ENCODE results near the gene TIMMDC1.

The TIMMDC1 gene

GRCh38 chr3:119485563-119485962 is 12.8 kb upstream of the TIMMDC1 start:
- no peak overlapping the region for H3K4me3 ChIP-seq (ENCODE audit: low read depth, low read length)
- H3K36me3 ChIP-seq (ENCODE audit: control insufficient read depth in 2 of 2, insufficient read depth in 1 of 2, low read length in 2 of 2) = peaks cover 0 to 36% of the 10 kb centered on the region in 2 experiments; a peak in 2 of 3 replicates
- no peaks in the 10 kb centered on the region for H3K9me3 ChIP-seq (ENCODE audit: control insufficient read depth, insufficient read depth, low read depth, low read length)
- POLR2A ChIA-PET = interaction anchor here (0.5 kb wide), 1 partner anchor 32 kb away, joined by 3 read pairs; no protein-coding TSS in a partner anchor
- TF ChIP-seq ZNF473 (tag by site-specific recombination; IDR thresholded peaks at IDR 0.05) (no peak), ZNF529 (tag by site-specific recombination; IDR thresholded peaks at IDR 0.05; ENCODE audit: insufficient replicate concordance) (no peak), PATZ1 (tag by site-specific recombination; IDR thresholded peaks at IDR 0.05) (no peak), ZNF449 (tag by site-specific recombination; IDR thresholded peaks at IDR 0.05) (no peak), ZSCAN23 (tag by site-specific recombination; IDR thresholded peaks at IDR 0.05) (no peak), ZBTB17 (tag by site-specific recombination; IDR thresholded peaks at IDR 0.05) (no peak), IKZF3 (tag by site-specific recombination; IDR thresholded peaks at IDR 0.05) (no peak)
- TF ChIP-seq, protein P1, sequence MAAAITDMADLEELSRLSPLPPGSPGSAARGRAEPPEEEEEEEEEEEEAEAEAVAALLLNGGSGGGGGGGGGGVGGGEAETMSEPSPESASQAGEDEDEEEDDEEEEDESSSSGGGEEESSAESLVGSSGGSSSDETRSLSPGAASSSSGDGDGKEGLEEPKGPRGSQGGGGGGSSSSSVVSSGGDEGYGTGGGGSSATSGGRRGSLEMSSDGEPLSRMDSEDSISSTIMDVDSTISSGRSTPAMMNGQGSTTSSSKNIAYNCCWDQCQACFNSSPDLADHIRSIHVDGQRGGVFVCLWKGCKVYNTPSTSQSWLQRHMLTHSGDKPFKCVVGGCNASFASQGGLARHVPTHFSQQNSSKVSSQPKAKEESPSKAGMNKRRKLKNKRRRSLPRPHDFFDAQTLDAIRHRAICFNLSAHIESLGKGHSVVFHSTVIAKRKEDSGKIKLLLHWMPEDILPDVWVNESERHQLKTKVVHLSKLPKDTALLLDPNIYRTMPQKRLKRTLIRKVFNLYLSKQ (tag by site-specific recombination; IDR thresholded peaks at IDR 0.05; ENCODE audit: borderline replicate concordance) = no peak
- CTCF ChIA-PET = no interaction called here
- H3K4me1 ChIP-seq (ENCODE audit: control insufficient read depth, insufficient read depth, low read length) = no peaks in the 10 kb centered on the region
- no peak overlapping the region for H3K27ac ChIP-seq (ENCODE audit: extremely low read depth, low read depth, low read length)

GRCh38 chr3:119490153-119490552 is 8.2 kb upstream of the TIMMDC1 start:
- CTCF ChIA-PET = interaction anchor here (0.7 kb wide), 3 partner anchors 35 to 1920 kb away, joined by 3 read pairs; no protein-coding TSS in a partner anchor
- no peak overlapping the region for H3K4me3 ChIP-seq (ENCODE audit: low read depth, low read length)
- TF ChIP-seq, protein P2, sequence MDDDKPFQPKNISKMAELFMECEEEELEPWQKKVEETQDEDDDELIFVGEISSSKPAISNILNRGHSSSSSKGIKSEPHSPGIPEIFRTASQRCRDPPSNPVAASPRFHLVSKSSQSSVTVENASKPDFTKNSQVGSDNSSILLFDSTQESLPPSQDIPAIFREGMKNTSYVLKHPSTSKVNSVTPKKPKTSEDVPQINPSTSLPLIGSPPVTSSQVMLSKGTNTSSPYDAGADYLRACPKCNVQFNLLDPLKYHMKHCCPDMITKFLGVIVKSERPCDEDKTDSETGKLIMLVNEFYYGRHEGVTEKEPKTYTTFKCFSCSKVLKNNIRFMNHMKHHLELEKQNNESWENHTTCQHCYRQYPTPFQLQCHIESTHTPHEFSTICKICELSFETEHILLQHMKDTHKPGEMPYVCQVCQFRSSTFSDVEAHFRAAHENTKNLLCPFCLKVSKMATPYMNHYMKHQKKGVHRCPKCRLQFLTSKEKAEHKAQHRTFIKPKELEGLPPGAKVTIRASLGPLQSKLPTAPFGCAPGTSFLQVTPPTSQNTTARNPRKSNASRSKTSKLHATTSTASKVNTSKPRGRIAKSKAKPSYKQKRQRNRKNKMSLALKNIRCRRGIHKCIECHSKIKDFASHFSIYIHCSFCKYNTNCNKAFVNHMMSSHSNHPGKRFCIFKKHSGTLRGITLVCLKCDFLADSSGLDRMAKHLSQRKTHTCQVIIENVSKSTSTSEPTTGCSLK (tag by site-specific recombination; IDR thresholded peaks at IDR 0.05) = no peak
- TF ChIP-seq, protein P3, sequence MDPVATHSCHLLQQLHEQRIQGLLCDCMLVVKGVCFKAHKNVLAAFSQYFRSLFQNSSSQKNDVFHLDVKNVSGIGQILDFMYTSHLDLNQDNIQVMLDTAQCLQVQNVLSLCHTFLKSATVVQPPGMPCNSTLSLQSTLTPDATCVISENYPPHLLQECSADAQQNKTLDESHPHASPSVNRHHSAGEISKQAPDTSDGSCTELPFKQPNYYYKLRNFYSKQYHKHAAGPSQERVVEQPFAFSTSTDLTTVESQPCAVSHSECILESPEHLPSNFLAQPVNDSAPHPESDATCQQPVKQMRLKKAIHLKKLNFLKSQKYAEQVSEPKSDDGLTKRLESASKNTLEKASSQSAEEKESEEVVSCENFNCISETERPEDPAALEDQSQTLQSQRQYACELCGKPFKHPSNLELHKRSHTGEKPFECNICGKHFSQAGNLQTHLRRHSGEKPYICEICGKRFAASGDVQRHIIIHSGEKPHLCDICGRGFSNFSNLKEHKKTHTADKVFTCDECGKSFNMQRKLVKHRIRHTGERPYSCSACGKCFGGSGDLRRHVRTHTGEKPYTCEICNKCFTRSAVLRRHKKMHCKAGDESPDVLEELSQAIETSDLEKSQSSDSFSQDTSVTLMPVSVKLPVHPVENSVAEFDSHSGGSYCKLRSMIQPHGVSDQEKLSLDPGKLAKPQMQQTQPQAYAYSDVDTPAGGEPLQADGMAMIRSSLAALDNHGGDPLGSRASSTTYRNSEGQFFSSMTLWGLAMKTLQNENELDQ (tag by site-specific recombination; IDR thresholded peaks at IDR 0.05; ENCODE audit: low read depth) = no peak
- no peaks in the 10 kb centered on the region for H3K9me3 ChIP-seq (ENCODE audit: control insufficient read depth, insufficient read depth, low read depth, low read length)
- H3K36me3 ChIP-seq (ENCODE audit: control insufficient read depth in 2 of 2, insufficient read depth in 1 of 2, low read length in 2 of 2) = peaks cover 0 to 43% of the 10 kb centered on the region in 2 experiments; a peak in 2 of 3 replicates
- H3K4me1 ChIP-seq (ENCODE audit: control insufficient read depth, insufficient read depth, low read length) = no peaks in the 10 kb centered on the region
- POLR2A ChIA-PET = interaction anchor here (0.8 kb wide), 1 partner anchor 22 kb away, joined by 3 read pairs; no protein-coding TSS in a partner anchor
- no peak overlapping the region for H3K27ac ChIP-seq (ENCODE audit: extremely low read depth, low read depth, low read length)

GRCh38 chr3:119492128-119492527 is 6.2 kb upstream of the TIMMDC1 start:
- H3K36me3 ChIP-seq (ENCODE audit: control insufficient read depth in 2 of 2, insufficient read depth in 1 of 2, low read length in 2 of 2) = peaks cover 0 to 24% of the 10 kb centered on the region in 2 experiments; a peak in 2 of 3 replicates
- no peaks in the 10 kb centered on the region for H3K9me3 ChIP-seq (ENCODE audit: control insufficient read depth, insufficient read depth, low read depth, low read length)
- TF ChIP-seq ZFHX2 (tag by site-specific recombination; conservative IDR thresholded peaks at IDR 0.05) (no peak), ZNF354C (tag by site-specific recombination; IDR thresholded peaks at IDR 0.05; ENCODE audit: borderline replicate concordance, low read depth) (no peak)
- CTCF ChIA-PET = no interaction called here
- POLR2A ChIA-PET = no interaction called here
- H3K27ac ChIP-seq (ENCODE audit: extremely low read depth, low read depth, low read length) = no peak overlapping the region
- no peaks in the 10 kb centered on the region for H3K4me1 ChIP-seq (ENCODE audit: control insufficient read depth, insufficient read depth, low read length)
- no peak overlapping the region for H3K4me3 ChIP-seq (ENCODE audit: low read depth, low read length)
